ENCODE results near the gene HAGHL.

DNA sequence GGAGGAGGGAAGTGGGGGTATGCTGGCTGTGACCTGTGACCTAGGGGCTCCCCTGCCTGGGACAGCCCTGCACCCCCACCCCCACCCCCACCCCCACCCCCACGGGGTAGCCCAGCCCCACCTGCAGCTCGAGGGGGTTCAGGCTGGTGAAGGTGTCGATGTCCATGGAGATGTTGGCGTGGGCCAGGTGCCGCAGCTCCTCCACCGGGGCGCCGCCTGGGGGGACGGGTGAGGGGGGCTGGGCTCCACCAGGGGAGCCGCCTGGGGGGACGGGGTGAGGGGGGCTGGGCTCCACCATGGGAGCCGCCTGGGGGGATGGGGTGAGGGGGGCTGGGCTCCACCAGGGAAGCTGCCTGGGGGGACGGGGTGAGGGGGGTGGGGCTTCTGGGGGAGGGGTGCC lies 43.5 kb downstream of the HAGHL start:
- TF ChIP-seq, protein P1, sequence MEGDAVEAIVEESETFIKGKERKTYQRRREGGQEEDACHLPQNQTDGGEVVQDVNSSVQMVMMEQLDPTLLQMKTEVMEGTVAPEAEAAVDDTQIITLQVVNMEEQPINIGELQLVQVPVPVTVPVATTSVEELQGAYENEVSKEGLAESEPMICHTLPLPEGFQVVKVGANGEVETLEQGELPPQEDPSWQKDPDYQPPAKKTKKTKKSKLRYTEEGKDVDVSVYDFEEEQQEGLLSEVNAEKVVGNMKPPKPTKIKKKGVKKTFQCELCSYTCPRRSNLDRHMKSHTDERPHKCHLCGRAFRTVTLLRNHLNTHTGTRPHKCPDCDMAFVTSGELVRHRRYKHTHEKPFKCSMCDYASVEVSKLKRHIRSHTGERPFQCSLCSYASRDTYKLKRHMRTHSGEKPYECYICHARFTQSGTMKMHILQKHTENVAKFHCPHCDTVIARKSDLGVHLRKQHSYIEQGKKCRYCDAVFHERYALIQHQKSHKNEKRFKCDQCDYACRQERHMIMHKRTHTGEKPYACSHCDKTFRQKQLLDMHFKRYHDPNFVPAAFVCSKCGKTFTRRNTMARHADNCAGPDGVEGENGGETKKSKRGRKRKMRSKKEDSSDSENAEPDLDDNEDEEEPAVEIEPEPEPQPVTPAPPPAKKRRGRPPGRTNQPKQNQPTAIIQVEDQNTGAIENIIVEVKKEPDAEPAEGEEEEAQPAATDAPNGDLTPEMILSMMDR (conservative IDR thresholded peaks at IDR 0.05; ENCODE audit: low read depth, low read length): no peak
- no peak for TF ChIP-seq EZH2 (IDR thresholded peaks at IDR 0.05; ENCODE audit: borderline replicate concordance, low read depth, low read length, poor library complexity, severe bottlenecking)

All from A673 (cell line).